BJ (cell line): ENCODE results near the gene ERMP1. TPM values are rescaled to one million over a fixed set of nuclear protein-coding genes. Genes with fewer than 3 reads are reported as not detected.
A peak's percentile ranks its signal among the peaks of the same experiment; 100 is the strongest.

Experiments used
- CTCF ChIA-PET: fragments of 350-600 bp; formaldehyde crosslinking; extraction: SDS; loops from one replicate; lab custom pipeline; 2021; ENCODE audit warnings: antibody characterized with exemption, inconsistent platforms; lab: Yijun Ruan, JAX
- POLR2A ChIA-PET: fragments of 300-600 bp; sonication (Branson Sonifier 250); formaldehyde crosslinking; extraction: SDS; loops from one replicate; lab custom pipeline; 2021; ENCODE audit warnings: antibody characterized with exemption; lab: Charles Lee
- DNase-seq: peaks from one replicate; pipeline ENCODE4 v3.0.0-alpha.2; 2011; ENCODE audit warnings: low read depth
- H3K27me3 ChIP-seq: 2 replicates; pipeline ENCODE4 v1.6.0; 2011; ENCODE audit warnings: low read length; ENCODE audit not compliant: control insufficient read depth, insufficient read depth
- H3K36me3 ChIP-seq: 2 replicates; pipeline ENCODE4 v1.5.1; 2011; ENCODE audit warnings: low read length; ENCODE audit not compliant: control insufficient read depth, insufficient read depth
- H3K4me3 ChIP-seq: 2 replicates; pipeline ENCODE4 v1.5.1; 2011; ENCODE audit warnings: low read depth, mild to moderate bottlenecking, control low read depth, low read length
- polyA plus RNA-seq: library from polyadenylated mRNA; depleted of rRNA; stranded (reverse); fragments of >200 nt; gene quantifications from 2 replicates; pipeline ENCODE4 v1.2.3, GENCODE V29; 2011
- TF ChIP-seq, protein P1 (sequence below): IDR thresholded peaks from 2 replicates; pipeline ENCODE4 v1.5.1; 2011; ENCODE audit warnings: low read depth, mild to moderate bottlenecking, control low read depth, inconsistent platforms, low read length, moderate library complexity; ENCODE audit not compliant: insufficient read depth

The ERMP1 gene
- polyA plus RNA-seq, 1 experiment: 2.3 TPM

DNA sequence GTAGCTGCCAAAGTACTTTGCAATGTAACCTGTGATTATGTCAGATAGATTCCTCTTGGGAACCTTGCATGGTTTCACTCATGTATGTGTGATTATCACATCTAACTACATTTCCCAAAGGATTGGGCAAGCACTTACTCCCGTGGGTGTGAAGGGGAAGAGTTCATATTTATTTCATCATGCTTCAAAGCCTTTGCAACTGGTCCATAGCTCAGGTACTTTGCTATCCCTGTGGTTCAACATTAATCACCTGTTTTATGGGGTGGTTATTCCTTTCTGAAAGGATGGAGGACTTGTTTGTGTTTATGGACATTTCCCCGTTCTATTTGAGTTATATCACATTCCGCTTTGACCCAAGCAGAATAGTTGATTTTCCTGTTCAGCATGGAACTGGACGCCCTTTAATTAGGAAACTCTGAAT, 13.6 kb upstream of the ERMP1 start:
- DNase-seq: no peak
- peaks cover 4% of the 10 kb centered on the region; the same call in 1 of the 2 replicates for H3K27me3 ChIP-seq
- H3K4me3 ChIP-seq: no peak overlapping the region
- CTCF ChIA-PET: interaction anchor here (1.1 kb wide), 1 partner anchor 9 kb away, joined by 3 read pairs; no protein-coding TSS in a partner anchor
- POLR2A ChIA-PET: no interaction called here
- no peaks in the 10 kb centered on the region for H3K36me3 ChIP-seq
- TF ChIP-seq, protein P1, sequence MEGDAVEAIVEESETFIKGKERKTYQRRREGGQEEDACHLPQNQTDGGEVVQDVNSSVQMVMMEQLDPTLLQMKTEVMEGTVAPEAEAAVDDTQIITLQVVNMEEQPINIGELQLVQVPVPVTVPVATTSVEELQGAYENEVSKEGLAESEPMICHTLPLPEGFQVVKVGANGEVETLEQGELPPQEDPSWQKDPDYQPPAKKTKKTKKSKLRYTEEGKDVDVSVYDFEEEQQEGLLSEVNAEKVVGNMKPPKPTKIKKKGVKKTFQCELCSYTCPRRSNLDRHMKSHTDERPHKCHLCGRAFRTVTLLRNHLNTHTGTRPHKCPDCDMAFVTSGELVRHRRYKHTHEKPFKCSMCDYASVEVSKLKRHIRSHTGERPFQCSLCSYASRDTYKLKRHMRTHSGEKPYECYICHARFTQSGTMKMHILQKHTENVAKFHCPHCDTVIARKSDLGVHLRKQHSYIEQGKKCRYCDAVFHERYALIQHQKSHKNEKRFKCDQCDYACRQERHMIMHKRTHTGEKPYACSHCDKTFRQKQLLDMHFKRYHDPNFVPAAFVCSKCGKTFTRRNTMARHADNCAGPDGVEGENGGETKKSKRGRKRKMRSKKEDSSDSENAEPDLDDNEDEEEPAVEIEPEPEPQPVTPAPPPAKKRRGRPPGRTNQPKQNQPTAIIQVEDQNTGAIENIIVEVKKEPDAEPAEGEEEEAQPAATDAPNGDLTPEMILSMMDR: no peak

DNA sequence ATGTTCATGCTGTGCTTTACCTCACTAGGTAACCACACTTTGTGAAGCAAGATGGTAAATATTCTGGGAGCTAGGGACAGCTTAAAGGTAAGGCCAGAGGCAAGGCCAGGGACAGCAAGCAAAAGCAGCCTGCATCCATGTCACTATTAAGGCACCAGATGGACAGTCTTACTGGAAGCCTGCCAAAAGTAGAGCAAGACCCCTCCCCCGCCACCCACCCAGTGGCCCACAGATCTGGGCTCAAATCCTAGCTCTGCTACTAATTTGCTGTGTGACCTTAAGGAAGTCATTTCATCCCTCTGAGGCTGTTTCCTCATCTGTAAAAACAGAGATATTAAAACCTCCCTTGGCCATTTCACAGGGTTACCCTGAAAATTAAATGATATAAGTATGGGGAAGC, 13.2 kb upstream of the ERMP1 start:
- ChIA-PET CTCF (interaction anchor here (1.1 kb wide), 1 partner anchor 8 kb away, joined by 3 read pairs; no protein-coding TSS in a partner anchor), POLR2A (no interaction called here)
- H3K4me3 ChIP-seq: no peak overlapping the region
- TF ChIP-seq, protein P1: no peak
- no peak for DNase-seq
- H3K36me3 ChIP-seq: no peaks in the 10 kb centered on the region
- peaks cover 4% of the 10 kb centered on the region; the same call in 1 of the 2 replicates for H3K27me3 ChIP-seq

DNA sequence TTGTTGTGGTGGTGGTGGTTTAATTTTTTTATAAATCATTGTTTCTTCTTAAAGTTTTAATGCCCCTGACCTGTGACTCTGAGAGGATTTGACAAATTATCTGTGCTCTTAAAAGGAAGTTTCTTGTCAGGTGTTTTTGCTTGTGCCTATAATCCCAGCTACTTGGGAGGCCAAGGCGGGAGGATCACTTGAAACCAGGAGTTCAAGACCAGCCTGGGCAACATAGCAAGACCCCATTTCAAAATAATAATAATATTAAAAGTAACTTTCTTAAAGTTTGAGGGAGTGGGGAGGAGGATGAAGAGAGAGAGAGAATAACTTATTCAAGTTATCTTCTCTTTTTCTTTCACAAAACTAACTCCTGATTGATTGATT, 12.2 kb upstream of the ERMP1 start:
- ChIA-PET POLR2A (interaction anchor here (0.6 kb wide), 1 partner anchor 156 kb away, joined by 6 read pairs; no protein-coding TSS in a partner anchor), CTCF (interaction anchor here (0.7 to 5.5 kb wide), 2 partner anchors 12 to 34 kb away, joined by 4 to 27 read pairs; partner anchors contain the start of gene ERMP1)
- no peak for DNase-seq
- Histone ChIP-seq H3K4me3 (no peak overlapping the region), H3K36me3 (no peaks in the 10 kb centered on the region), H3K27me3 (peaks cover 4% of the 10 kb centered on the region; the same call in 1 of the 2 replicates)
- TF ChIP-seq, protein P1: no peak

DNA sequence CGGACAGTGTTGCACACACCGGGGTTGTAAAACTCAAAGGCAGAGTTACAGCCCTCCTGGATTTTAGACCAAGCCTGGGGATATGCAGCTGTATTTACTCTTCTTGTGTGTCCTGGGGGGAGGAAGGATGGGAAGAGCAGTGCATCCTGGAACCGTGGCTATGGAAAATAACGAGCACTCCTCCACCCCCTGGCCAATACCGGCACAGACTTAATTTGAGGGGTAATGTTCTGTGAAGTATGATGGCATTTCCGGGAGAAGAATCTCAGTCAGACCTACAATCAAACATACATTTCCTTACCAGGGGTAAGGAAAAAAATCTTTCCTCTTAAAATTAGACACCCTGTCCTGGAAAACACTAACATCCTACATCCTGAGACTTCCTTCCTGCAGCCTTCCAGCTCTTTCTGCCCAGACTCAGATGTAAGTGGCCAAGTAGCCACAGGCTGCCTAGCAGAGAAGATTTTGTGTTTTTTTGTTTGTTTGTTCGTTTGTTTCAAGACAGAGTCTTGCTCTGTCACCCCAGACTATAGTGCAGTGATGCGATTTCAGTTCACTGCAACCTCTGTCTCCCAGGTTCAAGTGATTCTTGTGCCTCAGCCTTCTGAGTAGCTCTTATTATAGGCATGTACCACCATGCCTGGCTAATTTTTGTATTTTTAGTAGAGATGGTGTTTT, 11.0 kb upstream of the ERMP1 start:
- DNase-seq: no peak
- peaks cover 4% of the 10 kb centered on the region; the same call in 1 of the 2 replicates for H3K27me3 ChIP-seq
- H3K36me3 ChIP-seq: no peaks in the 10 kb centered on the region
- TF ChIP-seq, protein P1: 0 out of 2 replicates have a peak, but pooled peaks have one; percentile 4
- ChIA-PET CTCF (interaction anchor here (0.6 to 5.5 kb wide), 2 partner anchors 11 to 126 kb away, joined by 3 to 27 read pairs; partner anchors contain the start of gene ERMP1), POLR2A (no interaction called here)
- no peak overlapping the region for H3K4me3 ChIP-seq

DNA sequence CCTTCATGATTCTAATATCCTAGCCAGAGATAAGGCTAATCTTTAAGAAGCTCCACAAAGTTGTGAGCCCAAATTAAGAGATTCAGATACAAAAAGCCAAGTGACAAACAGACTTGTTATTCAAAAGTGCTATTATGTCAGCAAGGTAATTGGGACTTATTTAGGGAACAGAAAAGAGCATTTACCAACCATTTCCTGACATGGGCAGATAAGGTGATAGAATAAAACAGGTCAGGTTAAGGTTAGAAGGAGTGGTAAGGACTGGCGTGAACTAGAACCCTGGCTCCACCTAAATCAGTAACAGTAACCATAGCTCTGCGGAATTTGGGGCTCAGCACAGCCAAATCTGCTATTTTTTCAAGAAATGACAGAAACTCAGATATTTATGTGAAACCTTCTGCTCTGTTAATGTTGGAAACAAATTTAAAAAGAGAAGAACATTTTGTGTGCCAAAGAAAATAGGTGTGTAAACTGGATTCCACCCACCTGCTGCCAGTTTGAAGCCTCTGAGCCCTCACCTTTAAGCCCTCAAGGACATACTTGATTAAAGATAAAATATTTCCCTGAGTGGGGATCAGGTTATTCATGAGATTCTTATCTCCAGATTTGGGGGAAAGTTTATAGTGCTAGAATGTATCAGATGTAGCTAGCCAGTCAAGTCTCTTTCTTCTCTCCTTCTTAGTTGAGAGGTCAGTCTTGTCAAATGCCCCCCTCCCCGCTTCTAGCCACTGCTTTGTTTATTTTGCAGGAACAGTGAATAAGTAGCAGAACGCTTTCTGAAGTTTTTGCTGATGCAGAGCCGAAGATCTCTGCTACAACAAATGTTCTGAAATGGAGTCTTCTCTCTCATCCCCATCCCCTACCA, 10.2 kb upstream of the ERMP1 start:
- no peak for DNase-seq
- CTCF ChIA-PET: interaction anchor here (0.6 to 5.5 kb wide), 3 partner anchors 10 to 126 kb away, joined by 3 to 27 read pairs (median 3); partner anchors contain the start of gene ERMP1
- TF ChIP-seq, protein P1: no peak
- Histone ChIP-seq H3K27me3 (peaks cover 3% of the 10 kb centered on the region; the same call in 1 of the 2 replicates), H3K36me3 (no peaks in the 10 kb centered on the region), H3K4me3 (no peak overlapping the region)
- POLR2A ChIA-PET: no interaction called here
